Colon (tissue), 2 donors: ENCODE measurements around the gene GTPBP4.
"Not testable (repeated sequence)": the region's sequence is repeated elsewhere in the genome, so short reads cannot be mapped to it uniquely, and the experiment has no call there.

ENCODE experiments used
- FAIRE-seq: peaks from 2 replicates; lab custom pipeline; 2012; peaks lifted over from hg19 to GRCh38; lab: Jason Lieb, UNC
- donor health status: control.
- donor health status: control.

GTPBP4 gene

GRCh38 chr10:1025683-1026082 is 37.4 kb downstream of the GTPBP4 start, which contains the start of gene IDI2:
Gene IDI2, minus strand, starts transcription at chr10:1025859. Its CDS starts 1,136 bp downstream, at chr10:1024723.
- FAIRE-seq: no peak

DNA sequence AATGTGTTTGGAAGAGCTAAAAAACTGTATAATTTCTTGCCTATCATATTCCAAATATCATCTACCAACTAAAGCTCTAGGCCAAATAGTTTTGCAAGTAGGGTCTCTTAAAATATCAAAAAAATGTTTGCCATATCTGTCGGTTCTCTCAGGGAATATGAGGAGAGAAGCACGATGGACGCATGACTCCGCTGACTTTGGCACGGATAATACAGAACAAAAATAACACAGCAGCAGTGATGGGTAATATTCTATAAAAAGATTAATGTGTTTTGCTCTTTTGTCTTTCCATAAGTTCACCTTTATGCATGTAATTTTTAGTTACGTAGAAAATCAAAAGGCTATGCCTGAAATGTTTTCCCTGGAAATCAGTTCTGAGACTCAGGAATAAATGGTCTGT is 38.3 kb downstream of the GTPBP4 start:
- no peak for FAIRE-seq

DNA sequence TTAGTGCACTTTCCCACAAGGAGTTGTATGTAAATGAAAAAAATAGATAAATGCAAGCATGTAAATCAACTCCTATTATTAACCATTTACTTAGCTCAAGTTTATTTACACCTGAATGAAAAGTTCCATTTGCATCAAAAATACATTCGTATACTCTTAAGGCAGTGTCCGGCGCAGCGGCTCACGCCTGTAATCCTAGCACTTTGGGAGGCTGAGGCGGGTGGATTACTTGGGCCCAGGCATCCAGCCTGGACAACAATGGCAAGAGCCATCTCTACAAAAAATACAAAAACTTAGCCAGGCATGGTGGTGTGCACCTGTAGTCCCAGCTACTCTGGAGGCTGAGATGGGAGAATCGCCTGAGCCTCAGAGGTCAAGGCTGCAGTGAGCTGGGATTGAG is 41.6 kb downstream of the GTPBP4 start:
- no peak for FAIRE-seq

GRCh38 chr10:1033601-1034000 is 45.4 kb downstream of the GTPBP4 start:
- FAIRE-seq: no peak

GRCh38 chr10:1034758-1035157 is 46.5 kb downstream of the GTPBP4 start:
- no peak for FAIRE-seq

GRCh38 chr10:1035201-1035600 is 47.0 kb downstream of the GTPBP4 start:
- no peak for FAIRE-seq

GRCh38 chr10:1036341-1036791 is 48.1 kb downstream of the GTPBP4 start:
- no peak for FAIRE-seq

- FAIRE-seq: no peak
These were observed 48.9 kb downstream of the GTPBP4 start for GRCh38 chr10:1037098-1037497.

GRCh38 chr10:1038769-1039168 is 50.5 kb downstream of the GTPBP4 start:
- not testable (repeated sequence) for FAIRE-seq

DNA sequence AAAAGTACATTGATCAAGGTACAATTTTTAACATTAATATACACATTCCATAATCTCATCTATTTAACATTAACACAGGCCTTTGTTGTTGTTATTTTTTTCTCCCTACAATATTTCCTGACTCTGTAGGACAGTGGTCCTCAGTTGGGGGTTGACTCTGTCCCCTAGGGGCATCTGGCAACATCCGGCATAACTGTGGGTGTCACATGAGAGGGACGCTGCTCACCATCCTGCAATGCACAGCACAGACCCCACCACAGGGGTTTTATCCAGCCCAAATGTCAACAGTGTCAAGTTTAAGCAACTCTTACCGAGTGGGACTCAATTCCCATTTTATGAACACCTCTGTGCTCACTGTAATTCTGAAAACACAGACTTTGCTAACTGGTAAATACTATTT is 51.9 kb downstream of the GTPBP4 start:
- FAIRE-seq: no peak

- FAIRE-seq: no peak
These were observed 53.3 kb downstream of the GTPBP4 start for GRCh38 chr10:1041514-1041913.

DNA sequence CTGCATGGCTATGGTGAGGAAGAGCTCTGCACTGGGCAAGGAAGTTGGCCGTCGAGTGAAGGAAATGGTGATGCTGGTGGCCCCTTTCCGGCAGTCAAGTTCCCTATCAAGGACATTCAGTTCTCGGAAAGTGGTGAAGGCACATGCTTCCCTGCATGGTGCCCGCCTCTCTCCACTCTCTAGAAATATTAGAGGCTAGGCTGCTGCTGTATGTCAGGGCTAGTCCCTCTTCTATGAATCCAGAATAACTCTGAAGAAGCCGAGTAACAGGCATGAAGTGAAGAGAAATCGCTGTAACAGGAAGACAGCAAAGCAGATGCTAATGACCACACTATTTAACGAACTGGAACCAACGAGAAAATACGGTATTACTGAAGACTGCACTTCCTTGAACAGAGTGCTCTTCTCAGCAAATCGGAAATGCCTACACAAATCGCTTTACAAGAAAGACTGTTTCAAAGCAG is 55.3 kb downstream of the GTPBP4 start:
- no peak for FAIRE-seq

DNA sequence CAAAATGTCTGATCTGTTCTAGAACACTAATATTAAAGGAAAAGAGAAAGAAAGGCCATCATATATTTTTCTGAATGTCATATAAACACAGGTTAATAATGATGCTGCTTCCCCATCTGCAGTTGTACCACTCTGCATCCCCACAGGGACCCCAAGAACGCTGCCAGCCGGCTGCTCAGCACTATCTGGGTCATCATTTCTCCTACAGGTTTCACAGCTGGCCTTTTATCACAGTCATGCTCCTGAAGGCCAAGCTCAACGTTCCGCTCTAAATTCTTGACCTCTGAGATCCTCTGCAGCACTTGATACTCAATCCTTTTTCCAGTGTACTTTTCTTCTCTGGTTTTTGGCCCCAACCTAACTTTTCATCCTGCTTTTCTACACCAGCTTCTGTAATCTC is 55.9 kb downstream of the GTPBP4 start:
- FAIRE-seq: no peak

- no peak for FAIRE-seq
These were observed 56.7 kb downstream of the GTPBP4 start for GRCh38 chr10:1044964-1045363.

DNA sequence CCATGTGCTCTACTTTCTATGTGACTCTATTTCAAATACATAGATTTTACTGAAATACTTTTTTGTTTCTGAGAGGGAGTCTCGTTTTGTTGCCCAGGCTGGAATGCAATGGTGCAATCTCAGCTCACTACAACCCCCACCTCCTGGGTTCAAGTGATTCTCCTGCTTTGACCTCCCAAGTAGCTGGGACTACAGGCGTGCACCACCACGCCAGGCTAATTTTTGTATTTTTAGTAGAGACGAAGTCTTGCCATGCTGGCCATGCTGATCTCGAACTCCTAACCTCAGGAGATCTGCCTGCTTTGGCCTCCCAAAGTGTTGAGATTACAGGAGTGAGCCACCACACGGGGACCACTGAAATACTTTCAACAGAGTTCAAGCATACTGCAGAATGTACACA is 57.2 kb downstream of the GTPBP4 start:
- no peak for FAIRE-seq

- FAIRE-seq: no peak
These were observed 59.7 kb downstream of the GTPBP4 start for GRCh38 chr10:1047937-1048336.

GRCh38 chr10:1048349-1048731 is 60.1 kb downstream of the GTPBP4 start:
- no peak for FAIRE-seq

- FAIRE-seq: no peak
These were observed 60.6 kb downstream of the GTPBP4 start, which contains the start of gene IDI1 for GRCh38 chr10:1048732-1049424. Gene IDI1, minus strand, starts transcription at chr10:1049119. Its CDS starts 116 bp downstream, at chr10:1049003.

DNA sequence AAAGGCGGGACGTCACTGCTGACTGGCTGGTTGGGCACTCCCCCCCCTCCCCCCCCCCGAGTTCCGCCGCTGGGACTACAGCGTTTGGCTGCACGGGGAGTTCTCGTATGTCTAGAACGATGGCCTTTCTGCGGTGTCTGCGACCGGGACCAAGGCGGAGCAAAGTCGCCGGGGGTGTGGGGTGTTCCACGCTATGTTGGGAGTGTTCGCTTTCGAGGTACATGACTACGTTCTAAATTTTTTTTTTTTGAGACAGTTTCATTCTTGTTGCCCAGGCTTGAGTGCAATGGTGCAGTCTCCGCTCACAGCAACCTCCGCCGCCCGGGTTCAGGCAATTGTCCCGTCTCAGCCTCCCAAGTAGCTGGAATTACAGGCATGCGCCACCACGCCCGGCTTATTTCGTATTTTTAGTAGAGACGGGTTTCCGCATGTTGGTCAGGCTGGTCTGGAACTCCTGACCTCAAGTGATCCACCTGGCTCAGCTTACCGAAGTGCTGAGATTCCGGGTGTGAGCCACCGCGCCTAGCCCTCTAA is 61.3 kb downstream of the GTPBP4 start:
- FAIRE-seq: no peak

- no peak for FAIRE-seq
These were observed 61.9 kb downstream of the GTPBP4 start for GRCh38 chr10:1050145-1050544.

- no peak for FAIRE-seq
These were observed 62.3 kb downstream of the GTPBP4 start for GRCh38 chr10:1050554-1050953.

GRCh38 chr10:1054684-1055083 is 66.5 kb downstream of the GTPBP4 start:
- no peak for FAIRE-seq

- FAIRE-seq: no peak
These were observed 68.3 kb downstream of the GTPBP4 start, which contains the start of gene WDR37 for GRCh38 chr10:1056326-1057105. Gene WDR37, plus strand, starts transcription at chr10:1056385. Its CDS starts 15,771 bp downstream, at chr10:1072156.
